ENCODE results near the gene TMEM181. TPM values are rescaled to one million over a fixed set of nuclear protein-coding genes. Genes with fewer than 3 reads are reported as not detected.

TMEM181 gene
- total and polyA plus RNA-seq, 2 of the 13 experiments (the other 11 are each of a cell fraction or from before 2014, with no cell fraction given): 59.1 to 108 TPM

- TF ChIP-seq, protein P1, sequence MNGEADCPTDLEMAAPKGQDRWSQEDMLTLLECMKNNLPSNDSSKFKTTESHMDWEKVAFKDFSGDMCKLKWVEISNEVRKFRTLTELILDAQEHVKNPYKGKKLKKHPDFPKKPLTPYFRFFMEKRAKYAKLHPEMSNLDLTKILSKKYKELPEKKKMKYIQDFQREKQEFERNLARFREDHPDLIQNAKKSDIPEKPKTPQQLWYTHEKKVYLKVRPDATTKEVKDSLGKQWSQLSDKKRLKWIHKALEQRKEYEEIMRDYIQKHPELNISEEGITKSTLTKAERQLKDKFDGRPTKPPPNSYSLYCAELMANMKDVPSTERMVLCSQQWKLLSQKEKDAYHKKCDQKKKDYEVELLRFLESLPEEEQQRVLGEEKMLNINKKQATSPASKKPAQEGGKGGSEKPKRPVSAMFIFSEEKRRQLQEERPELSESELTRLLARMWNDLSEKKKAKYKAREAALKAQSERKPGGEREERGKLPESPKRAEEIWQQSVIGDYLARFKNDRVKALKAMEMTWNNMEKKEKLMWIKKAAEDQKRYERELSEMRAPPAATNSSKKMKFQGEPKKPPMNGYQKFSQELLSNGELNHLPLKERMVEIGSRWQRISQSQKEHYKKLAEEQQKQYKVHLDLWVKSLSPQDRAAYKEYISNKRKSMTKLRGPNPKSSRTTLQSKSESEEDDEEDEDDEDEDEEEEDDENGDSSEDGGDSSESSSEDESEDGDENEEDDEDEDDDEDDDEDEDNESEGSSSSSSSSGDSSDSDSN (CRISPR knock-in tag; IDR thresholded peaks at IDR 0.05): no peak
- TF ChIP-seq ZNF335 (CRISPR knock-in tag; IDR thresholded peaks at IDR 0.05) (no peak), KMT2A (CRISPR knock-in tag; IDR thresholded peaks at IDR 0.05) (0 out of 2 replicates have a peak, but pooled peaks have one; percentile 6), E2F5 (CRISPR knock-in tag; conservative IDR thresholded peaks at IDR 0.05) (no peak), NFYB (CRISPR knock-in tag; IDR thresholded peaks at IDR 0.05) (no peak), ZNF367 (CRISPR knock-in tag; IDR thresholded peaks at IDR 0.05; ENCODE audit: borderline replicate concordance) (no peak), PRPF4 (IDR thresholded peaks at IDR 0.05; ENCODE audit: low read depth, low read length, poor library complexity, severe bottlenecking) (no peak), ZNF619 (CRISPR knock-in tag; IDR thresholded peaks at IDR 0.05) (no peak), ZNF580 (CRISPR knock-in tag; IDR thresholded peaks at IDR 0.05; ENCODE audit: borderline replicate concordance, low read depth) (no peak), LCORL (IDR thresholded peaks at IDR 0.05) (no peak), LCORL (CRISPR knock-in tag; IDR thresholded peaks at IDR 0.05) (0 out of 2 replicates have a peak, but pooled peaks have one; percentile 23), ZNF430 (CRISPR knock-in tag; IDR thresholded peaks at IDR 0.05) (peak; percentile 75; the same call in 1 of the 2 replicates), ZNF883 (CRISPR knock-in tag; IDR thresholded peaks at IDR 0.05; ENCODE audit: not compliant biosample characterization) (no peak), AFF4 (CRISPR knock-in tag; IDR thresholded peaks at IDR 0.05) (no peak), BORCS8-MEF2B (CRISPR knock-in tag; IDR thresholded peaks at IDR 0.05) (0 out of 2 replicates have a peak, but pooled peaks have one; percentile 49), U2AF1 (optimal IDR thresholded peaks at IDR 0.05; ENCODE audit: low read depth, low read length) (no peak), NAIF1 (CRISPR knock-in tag; IDR thresholded peaks at IDR 0.05; ENCODE audit: borderline replicate concordance) (no peak; the same call in 1 of the 2 replicates), TRIM24 (CRISPR knock-in tag; IDR thresholded peaks at IDR 0.05) (no peak), HDAC2 (CRISPR knock-in tag; IDR thresholded peaks at IDR 0.05) (0 out of 2 replicates have a peak, but pooled peaks have one; percentile 17), TMF1 (CRISPR knock-in tag; IDR thresholded peaks at IDR 0.05; ENCODE audit: low read depth) (no peak)
- TF ChIP-seq, protein P2, sequence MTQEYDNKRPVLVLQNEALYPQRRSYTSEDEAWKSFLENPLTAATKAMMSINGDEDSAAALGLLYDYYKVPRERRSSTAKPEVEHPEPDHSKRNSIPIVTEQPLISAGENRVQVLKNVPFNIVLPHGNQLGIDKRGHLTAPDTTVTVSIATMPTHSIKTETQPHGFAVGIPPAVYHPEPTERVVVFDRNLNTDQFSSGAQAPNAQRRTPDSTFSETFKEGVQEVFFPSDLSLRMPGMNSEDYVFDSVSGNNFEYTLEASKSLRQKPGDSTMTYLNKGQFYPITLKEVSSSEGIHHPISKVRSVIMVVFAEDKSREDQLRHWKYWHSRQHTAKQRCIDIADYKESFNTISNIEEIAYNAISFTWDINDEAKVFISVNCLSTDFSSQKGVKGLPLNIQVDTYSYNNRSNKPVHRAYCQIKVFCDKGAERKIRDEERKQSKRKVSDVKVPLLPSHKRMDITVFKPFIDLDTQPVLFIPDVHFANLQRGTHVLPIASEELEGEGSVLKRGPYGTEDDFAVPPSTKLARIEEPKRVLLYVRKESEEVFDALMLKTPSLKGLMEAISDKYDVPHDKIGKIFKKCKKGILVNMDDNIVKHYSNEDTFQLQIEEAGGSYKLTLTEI (CRISPR knock-in tag; conservative IDR thresholded peaks at IDR 0.05): no peak
These were observed 2.0 kb downstream of the TMEM181 start (continued) for GRCh38 chr6:158561938-158562337.

All from HepG2 (cell line).